WTC11 (cell line): ENCODE results near the gene NEDD4.

Experiments used
- ATF1 ChIP-seq: sonication (generic); formaldehyde crosslinking; IDR thresholded peaks from 2 replicates; pipeline ENCODE4 v1.8.1; 2023; ENCODE audit warnings: mild to moderate bottlenecking, moderate library complexity, missing genetic modification reagents
- ATF3 ChIP-seq: sonication (generic); formaldehyde crosslinking; conservative IDR thresholded peaks from 2 replicates; pipeline ENCODE4 v1.8.1; 2022; ENCODE audit warnings: mild to moderate bottlenecking, missing genetic modification reagents
- CREB1 ChIP-seq: sonication (generic); formaldehyde crosslinking; IDR thresholded peaks from 2 replicates; pipeline ENCODE4 v1.8.0; 2023; ENCODE audit warnings: mild to moderate bottlenecking, missing genetic modification reagents
- CREM ChIP-seq: sonication (generic); formaldehyde crosslinking; IDR thresholded peaks from 2 replicates; pipeline ENCODE4 v1.8.1; 2022; ENCODE audit warnings: mild to moderate bottlenecking, missing genetic modification reagents, moderate library complexity
- CTCF ChIP-seq: fragments of 200-600 bp; IDR thresholded peaks from 2 replicates; pipeline ENCODE4 v1.8.0; 2022; ENCODE audit warnings: antibody characterized with exemption
- ELF4 ChIP-seq: sonication (generic); formaldehyde crosslinking; IDR thresholded peaks from 2 replicates; pipeline ENCODE4 v1.8.1; 2022; ENCODE audit warnings: low read depth, mild to moderate bottlenecking, moderate library complexity, missing genetic modification reagents
- NR2C2 ChIP-seq: sonication (generic); formaldehyde crosslinking; IDR thresholded peaks from 2 replicates; pipeline ENCODE4 v1.8.0; 2022; ENCODE audit warnings: mild to moderate bottlenecking, missing genetic modification reagents
- PRRX2 ChIP-seq: fragments of 250-450 bp; sonication (Bioruptor Pico); IDR thresholded peaks from 2 replicates; pipeline ENCODE4 v1.8.0; 2021; ENCODE audit warnings: mild to moderate bottlenecking
- TCF7 ChIP-seq: sonication (generic); formaldehyde crosslinking; IDR thresholded peaks from 2 replicates; pipeline ENCODE4 v1.8.0; 2022; ENCODE audit warnings: mild to moderate bottlenecking, low read depth, missing genetic modification reagents, moderate library complexity
- TEAD1 ChIP-seq: sonication (generic); formaldehyde crosslinking; IDR thresholded peaks from 2 replicates; pipeline ENCODE4 v1.8.0; 2022; ENCODE audit warnings: mild to moderate bottlenecking, missing genetic modification reagents
- USF2 ChIP-seq: sonication (generic); formaldehyde crosslinking; IDR thresholded peaks from 2 replicates; pipeline ENCODE4 v1.8.1; 2023; ENCODE audit warnings: mild to moderate bottlenecking, missing genetic modification reagents, moderate library complexity
- ZNF219 ChIP-seq: sonication (generic); formaldehyde crosslinking; IDR thresholded peaks from 2 replicates; pipeline ENCODE4 v1.8.0; 2023; ENCODE audit warnings: missing genetic modification reagents, mild to moderate bottlenecking, borderline replicate concordance
- ZNF232 ChIP-seq: sonication (generic); formaldehyde crosslinking; IDR thresholded peaks from 2 replicates; pipeline ENCODE4 v1.8.0; 2022; ENCODE audit warnings: mild to moderate bottlenecking, missing genetic modification reagents

- TF ChIP-seq CTCF (no peak), CREM (CRISPR knock-in tag) (no peak), ZNF232 (CRISPR knock-in tag) (no peak), ATF1 (no peak), TEAD1 (CRISPR knock-in tag) (no peak), NR2C2 (CRISPR knock-in tag) (no peak), USF2 (no peak), ATF3 (CRISPR knock-in tag) (no peak), CREB1 (CRISPR knock-in tag) (no peak), TCF7 (CRISPR knock-in tag) (no peak), ZNF219 (CRISPR knock-in tag) (no peak), PRRX2 (no peak), ELF4 (CRISPR knock-in tag) (no peak)
Observed at GRCh38 chr15:56031402-56031801, 38.0 kb upstream of the NEDD4 start.
